Ascending aorta (tissue), 2 donors: ENCODE data around the gene NT5E. TPM values are rescaled to one million over a fixed set of nuclear protein-coding genes. Genes with fewer than 3 reads are reported as not detected.

ENCODE experiments used
- DNase-seq, 2 donors: peaks; one replicate each; pipeline ENCODE4 v3.0.0-alpha.2; 2019; ENCODE audit warnings: low spot score in 2 of 2
- H3K27ac ChIP-seq, 2 donors: fragments of 200-600 bp; sonication (generic); one replicate each; pipeline ENCODE4 v1.5.1; 2016 to 2017; ENCODE audit warnings: mild to moderate bottlenecking in 1 of 2
- H3K27me3 ChIP-seq: fragments of 200-600 bp; sonication (generic); one replicate; pipeline ENCODE4 v1.5.1; 2017
- H3K36me3 ChIP-seq, 2 donors: fragments of 200-600 bp; sonication (generic); one replicate each; pipeline ENCODE4 v1.5.1; 2016
- H3K4me1 ChIP-seq, 2 donors: fragments of 200-600 bp; sonication (generic); one replicate each; pipeline ENCODE4 v1.5.1; 2016 to 2017; ENCODE audit warnings: mild to moderate bottlenecking in 1 of 2
- H3K4me3 ChIP-seq, 2 donors: fragments of 200-600 bp; sonication (generic); one replicate each; pipeline ENCODE4 v1.5.1; 2016 to 2017; ENCODE audit warnings: mild to moderate bottlenecking in 1 of 2
- H3K9me3 ChIP-seq, 2 donors: fragments of 200-600 bp; sonication (generic); one replicate each; pipeline ENCODE4 v1.5.1; 2016
- CTCF ChIP-seq, 3 experiments: fragments of 200-600 bp in 2 of 3; fragments of 450-650 bp in 1 of 3; sonication (generic) in 2 of 3; IDR thresholded peaks; one replicate each; pipeline ENCODE4 v1.5.1; 2016 to 2019; ENCODE audit warnings: antibody characterized with exemption in 3 of 3, mild to moderate bottlenecking in 1 of 3, moderate library complexity in 1 of 3
- intact Hi-C: fragments of 100-400 bp; cut with DNase I; formaldehyde crosslinking; loops from one replicate; pipeline ENCODE4 v1.15.1; 2023
- total RNA-seq: library from RNA; depleted of rRNA; stranded (reverse); fragments of >200 nt; gene quantifications from one replicate; pipeline ENCODE4 v1.1.0, GENCODE V29; 2016

The NT5E gene
- total RNA-seq, 1 donor from 2014 or later, result 143 TPM

DNA sequence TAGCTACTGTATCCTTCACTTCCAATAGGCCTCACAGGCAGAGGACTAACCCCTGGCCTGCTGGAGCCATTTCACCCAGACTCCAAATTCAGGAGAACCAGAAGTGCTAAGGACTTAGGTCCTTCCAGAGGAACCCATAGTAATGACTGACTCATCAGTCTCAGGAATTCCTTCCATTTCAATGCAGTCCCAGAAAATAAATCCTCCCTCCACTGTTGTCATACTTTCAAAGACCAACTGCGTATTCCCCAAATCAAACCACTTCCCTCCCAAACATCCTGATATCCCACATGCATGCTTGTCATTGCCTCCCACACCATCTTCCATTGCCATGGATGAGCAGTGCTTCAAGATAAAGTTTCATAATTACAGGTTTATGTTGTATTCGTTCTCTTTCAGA lies 31.8 kb upstream of the NT5E start:
- no peaks in the 10 kb centered on the region for H3K9me3 ChIP-seq
- peak overlapping the region; percentile 53 to 62 for H3K27ac ChIP-seq
- no peak for TF ChIP-seq CTCF (IDR thresholded peaks at IDR 0.05)
- H3K4me1 ChIP-seq, result peaks cover 4 to 10% of the 10 kb centered on the region in 2 donors
- no peak overlapping the region for H3K4me3 ChIP-seq
- intact Hi-C loops, result loop anchor here (5.0 kb wide), 1 partner anchor 56 kb away; no protein-coding TSS in a partner anchor
- DNase-seq, result no peak
- no peaks in the 10 kb centered on the region for H3K27me3 ChIP-seq
- no peaks in the 10 kb centered on the region for H3K36me3 ChIP-seq

GRCh38 chr6:85419046-85419759 lies 30.7 kb upstream of the NT5E start:
- H3K27ac ChIP-seq, result peak overlapping the region; percentile 53 to 62
- no peak for DNase-seq

GRCh38 chr6:85420551-85420950 lies 29.3 kb upstream of the NT5E start:
- Histone ChIP-seq H3K36me3 (no peaks in the 10 kb centered on the region), H3K4me3 (no peak overlapping the region), H3K9me3 (peaks cover 0 to 4% of the 10 kb centered on the region in 2 donors), H3K4me1 (peaks cover 4 to 10% of the 10 kb centered on the region in 2 donors), H3K27ac (no peak overlapping the region), H3K27me3 (no peaks in the 10 kb centered on the region)
- TF ChIP-seq CTCF (IDR thresholded peaks at IDR 0.05), result no peak
- intact Hi-C loops, result no loop called here
- DNase-seq, result no peak

More at GRCh38 chr6:85419046-85419759, 30.7 kb upstream of the NT5E start:
- intact Hi-C loops, result loop anchor here (5.0 kb wide), 1 partner anchor 57 kb away; no protein-coding TSS in a partner anchor
- TF ChIP-seq CTCF (IDR thresholded peaks at IDR 0.05), result no peak
- Histone ChIP-seq H3K4me3 (no peak overlapping the region), H3K9me3 (no peaks in the 10 kb centered on the region), H3K4me1 (peaks cover 4 to 10% of the 10 kb centered on the region in 2 donors), H3K27me3 (no peaks in the 10 kb centered on the region), H3K36me3 (no peaks in the 10 kb centered on the region)

- no peak for TF ChIP-seq CTCF (IDR thresholded peaks at IDR 0.05)
- intact Hi-C loops, result no loop called here
- Histone ChIP-seq H3K36me3 (no peaks in the 10 kb centered on the region), H3K4me1 (peaks cover 4 to 10% of the 10 kb centered on the region in 2 donors), H3K4me3 (no peak overlapping the region), H3K27ac (no peak overlapping the region), H3K9me3 (peaks cover 0 to 11% of the 10 kb centered on the region in 2 donors), H3K27me3 (no peaks in the 10 kb centered on the region)
- DNase-seq, result no peak
Measured at GRCh38 chr6:85421181-85421580, 28.7 kb upstream of the NT5E start.

DNA sequence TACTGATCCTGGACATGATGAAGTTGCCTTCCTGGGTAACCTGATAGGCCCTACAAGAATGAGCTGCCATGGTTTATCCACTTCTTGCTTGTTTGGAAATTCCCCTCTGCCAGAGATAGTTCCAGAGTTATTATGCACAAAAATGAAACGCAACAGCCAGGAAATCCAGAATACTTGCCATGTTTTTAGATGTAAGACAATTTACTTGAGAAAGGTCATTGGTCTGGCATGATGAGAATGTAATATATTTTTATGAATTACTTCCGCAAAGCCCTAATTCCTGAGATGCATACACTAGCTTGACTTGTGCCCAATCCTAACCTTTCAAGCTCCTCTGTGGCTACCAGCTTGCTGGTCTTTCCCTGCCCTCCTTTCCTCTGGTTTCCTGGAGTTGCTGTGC lies 27.9 kb upstream of the NT5E start:
- H3K9me3 ChIP-seq, result peaks cover 0 to 17% of the 10 kb centered on the region in 2 donors
- intact Hi-C loops, result no loop called here
- DNase-seq, result no peak
- no peak for TF ChIP-seq CTCF (IDR thresholded peaks at IDR 0.05)
- no peaks in the 10 kb centered on the region for H3K27me3 ChIP-seq
- H3K4me3 ChIP-seq, result no peak overlapping the region
- no peaks in the 10 kb centered on the region for H3K36me3 ChIP-seq
- peaks cover 4 to 10% of the 10 kb centered on the region in 2 donors for H3K4me1 ChIP-seq
- peak overlapping the region; percentile 15 to 31 for H3K27ac ChIP-seq
